Stimulated activated CD8-positive, alpha-beta memory T cell treated with anti-CD3 and anti-CD28 coated beads, Interleukin-7, amount 100 ng/mL, for 48 hours (primary cell): Measurements from ENCODE around the gene KCTD17.

Experiments used
- DNase-seq, 2 donors: peaks; one replicate each; pipeline ENCODE4 v3.0.0-alpha.2; 2020; ENCODE audit warnings: low read depth in 1 of 2; ENCODE audit errors: extremely low read depth in 1 of 2

Gene KCTD17

GRCh38 chr22:37097346-37097745 lies 45.8 kb downstream of the KCTD17 start:
- DNase-seq, result no peak

GRCh38 chr22:37098976-37099591 lies 47.5 kb downstream of the KCTD17 start:
- no peak for DNase-seq

DNA sequence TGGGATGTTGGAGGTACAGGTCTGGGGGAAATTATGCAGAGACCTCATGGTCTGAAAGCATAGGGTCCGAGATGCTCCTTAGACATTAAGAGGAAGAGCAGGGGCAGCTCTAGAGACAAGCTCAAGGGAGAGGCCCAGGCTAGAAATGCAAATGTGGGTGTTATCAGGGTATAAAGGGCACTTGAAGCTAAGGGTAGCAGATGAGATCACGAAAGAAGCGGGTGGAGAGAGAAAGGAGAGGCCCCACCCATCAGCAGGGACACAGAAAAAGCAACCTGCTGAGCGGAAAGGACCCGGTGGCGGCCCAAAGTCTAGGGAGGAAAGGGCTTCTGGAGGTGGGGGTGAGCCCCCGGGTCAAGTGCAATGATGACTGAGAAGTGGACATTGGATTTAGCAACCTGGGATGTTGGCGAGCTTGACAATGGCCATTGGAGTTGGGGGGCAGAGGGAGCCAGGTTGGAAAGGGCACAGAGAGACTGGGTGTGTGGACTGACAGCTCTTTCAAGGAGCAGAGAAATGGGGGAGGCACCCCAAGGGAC lies 49.1 kb downstream of the KCTD17 start:
- DNase-seq, result no peak

- DNase-seq, result no peak
Measured at GRCh38 chr22:37101311-37102066, 49.9 kb downstream of the KCTD17 start.

- no peak for DNase-seq
Measured at GRCh38 chr22:37103151-37103550, 51.6 kb downstream of the KCTD17 start.

DNA sequence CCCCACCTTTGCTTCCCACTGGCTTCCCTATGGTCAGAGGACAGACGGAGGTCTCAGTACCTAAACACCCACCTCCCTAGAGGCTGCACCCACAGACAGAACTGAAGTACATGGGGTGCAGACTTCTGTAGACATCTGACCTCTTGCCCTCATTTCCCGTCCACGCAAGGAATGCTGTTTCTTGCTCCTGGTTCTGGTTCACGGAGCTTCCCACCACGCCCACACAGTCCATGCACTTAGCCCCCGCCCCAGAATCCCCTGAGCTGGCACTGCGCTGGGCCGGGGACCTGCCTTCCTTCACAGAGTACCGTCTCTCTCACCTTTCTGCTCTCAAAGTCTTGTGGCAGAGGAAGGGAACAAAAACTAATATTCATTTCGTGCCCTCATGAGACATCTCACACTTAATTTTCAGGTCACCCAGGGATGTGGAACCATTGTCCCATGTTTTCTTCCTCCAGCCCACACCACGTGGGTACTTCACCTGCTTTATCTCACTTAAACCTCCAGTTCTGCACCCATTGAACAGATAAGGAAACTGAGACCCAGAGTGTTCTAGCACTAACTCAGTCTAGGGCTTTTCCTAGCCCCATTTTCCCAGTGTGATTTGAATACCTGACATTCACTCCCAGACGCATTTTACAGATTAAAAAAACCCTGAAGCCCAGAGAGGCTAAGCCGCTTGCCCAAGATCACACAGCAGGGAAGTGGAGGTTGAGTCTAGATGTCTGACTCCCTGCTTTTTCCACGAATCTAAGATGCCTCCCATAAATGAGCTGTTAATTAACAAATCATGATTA lies 52.3 kb downstream of the KCTD17 start:
- DNase-seq, result no peak

DNA sequence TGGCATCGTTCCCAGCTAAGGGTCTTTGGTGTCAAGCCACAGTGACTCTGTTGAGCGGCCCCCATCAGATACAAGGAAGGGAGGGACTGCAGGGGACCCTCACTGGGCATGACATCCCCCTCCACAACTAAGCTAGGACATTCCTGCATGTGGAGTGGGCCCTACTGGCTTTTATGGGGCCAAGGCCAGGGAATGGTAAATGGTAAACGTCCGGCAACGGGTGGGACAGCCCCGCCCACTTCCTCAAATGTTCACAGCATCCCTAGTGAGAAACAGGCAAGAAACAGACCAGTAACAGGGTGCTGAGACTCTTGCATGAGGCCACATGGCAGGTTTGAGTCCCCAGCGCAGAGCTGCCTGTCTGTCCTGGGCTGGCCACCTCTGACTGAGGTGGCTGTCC lies 53.6 kb downstream of the KCTD17 start:
- no peak for DNase-seq

DNA sequence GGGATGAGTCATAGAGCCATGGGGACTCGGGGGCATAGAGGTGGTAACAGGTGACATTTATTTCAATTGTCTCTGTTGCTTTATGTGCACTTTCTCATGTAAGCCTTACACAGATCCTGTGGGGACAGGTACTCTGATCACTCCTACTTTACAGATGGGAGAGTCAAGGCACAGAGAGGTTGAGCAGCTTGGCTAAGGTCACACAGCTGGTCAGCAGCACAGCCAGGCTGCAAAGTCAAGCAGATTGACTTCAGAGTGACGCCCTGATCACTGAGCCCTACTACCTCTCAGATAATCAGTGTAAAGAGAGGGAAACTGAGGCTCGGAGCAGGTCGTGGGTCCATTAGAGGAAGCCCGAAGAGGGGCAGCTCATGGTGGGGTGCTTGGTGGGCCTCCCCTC lies 54.4 kb downstream of the KCTD17 start:
- DNase-seq, result no peak

GRCh38 chr22:37107816-37108621 lies 56.5 kb downstream of the KCTD17 start:
- DNase-seq, result no peak

- DNase-seq, result no peak
Measured at GRCh38 chr22:37109242-37109917, 57.8 kb downstream of the KCTD17 start, which contains the start of gene TMPRSS6. Gene TMPRSS6, minus strand, starts transcription at chr22:37109713. Its CDS starts 6,296 bp downstream, at chr22:37103417.

GRCh38 chr22:37111156-37111717 lies 59.7 kb downstream of the KCTD17 start:
- DNase-seq, result no peak

- no peak for DNase-seq
Measured at GRCh38 chr22:37112084-37112728, 60.7 kb downstream of the KCTD17 start.
